Mucosa of descending colon (tissue), 3 donors: ENCODE results near the gene HS3ST3B1. TPM values are rescaled to one million over a fixed set of nuclear protein-coding genes. Genes with fewer than 3 reads are reported as not detected.
A peak's percentile ranks its signal among the peaks of the same experiment; 100 is the strongest.

Experiments
- ATAC-seq: fragments of 200-7000 bp; cut with Tn5 transposase; one replicate; pipeline ENCODE4 v1.9.1; 2020; ENCODE audit warnings: mild to moderate bottlenecking, moderate library complexity
- DNase-seq, 3 donors: peaks; one replicate each; pipeline ENCODE4 v3.0.0-alpha.2; 2020
- H3K36me3 ChIP-seq: fragments of 200-600 bp; one replicate; pipeline ENCODE4 v1.8.0; 2021; ENCODE audit warnings: low read depth, mild to moderate bottlenecking
- H3K4me1 ChIP-seq: fragments of 200-600 bp; one replicate; pipeline ENCODE4 v1.8.0; 2021; ENCODE audit warnings: low read depth, mild to moderate bottlenecking
- H3K4me3 ChIP-seq: fragments of 200-600 bp; one replicate; pipeline ENCODE4 v1.8.0; 2021; ENCODE audit warnings: mild to moderate bottlenecking
- H3K9me3 ChIP-seq: fragments of 200-600 bp; one replicate; pipeline ENCODE4 v1.8.0; 2021; ENCODE audit warnings: mild to moderate bottlenecking
- intact Hi-C, 2 donors: fragments of 100-400 bp; cut with DNase I in 1 of 2; cut with micrococcal nuclease in 1 of 2; formaldehyde crosslinking; loops; one replicate each; pipeline versions ENCODE4 v1.11.0 to v1.11.1; 2022; cut with DNase I, micrococcal nuclease
- long read RNA-seq, 2 donors: library from polyadenylated mRNA; unstranded; transcript quantifications; one replicate each; pipeline ENCODE4 v2.0.0, GENCODE V29; 2019 to 2021
- total RNA-seq, 3 donors: library from RNA; stranded (reverse); fragmentation: NEBNext Ultra II Directional in 2 of 3; extraction: Animal tissue kit (Norgen Biotek cat#: 25700) in 2 of 3; gene quantifications; one replicate each; pipeline versions ENCODE4 v1.2.1 to v1.2.4, GENCODE V29; 2021 to 2023
- TF ChIP-seq, protein P1 (sequence below): fragments of 200-600 bp; IDR thresholded peaks from one replicate; pipeline ENCODE4 v1.8.0; 2022; ENCODE audit warnings: antibody characterized with exemption, mild to moderate bottlenecking
- donor health status: DM: no; HTN: no; CAD: no; lungs with moderate emphysema.
- donor health status: DM: no; HTN: no; CAD: no.
- donor health status: DM: no; HTN: yes; CAD: no.

The HS3ST3B1 gene
- 1 to 10 TPM; 1.4 to 1.6 (median 1.5) TPM for total RNA-seq
- long read RNA-seq, donor 1, partial matches to known transcripts: 0 of 2 reads
- long read RNA-seq, donor 1, other reads (novel, unspliced or antisense): 1 of 2 reads
- long read RNA-seq, donor 2, partial matches to known transcripts: 0 of 1 reads
- long read RNA-seq, donor 2, other reads (novel, unspliced or antisense): 1 of 1 reads

DNA sequence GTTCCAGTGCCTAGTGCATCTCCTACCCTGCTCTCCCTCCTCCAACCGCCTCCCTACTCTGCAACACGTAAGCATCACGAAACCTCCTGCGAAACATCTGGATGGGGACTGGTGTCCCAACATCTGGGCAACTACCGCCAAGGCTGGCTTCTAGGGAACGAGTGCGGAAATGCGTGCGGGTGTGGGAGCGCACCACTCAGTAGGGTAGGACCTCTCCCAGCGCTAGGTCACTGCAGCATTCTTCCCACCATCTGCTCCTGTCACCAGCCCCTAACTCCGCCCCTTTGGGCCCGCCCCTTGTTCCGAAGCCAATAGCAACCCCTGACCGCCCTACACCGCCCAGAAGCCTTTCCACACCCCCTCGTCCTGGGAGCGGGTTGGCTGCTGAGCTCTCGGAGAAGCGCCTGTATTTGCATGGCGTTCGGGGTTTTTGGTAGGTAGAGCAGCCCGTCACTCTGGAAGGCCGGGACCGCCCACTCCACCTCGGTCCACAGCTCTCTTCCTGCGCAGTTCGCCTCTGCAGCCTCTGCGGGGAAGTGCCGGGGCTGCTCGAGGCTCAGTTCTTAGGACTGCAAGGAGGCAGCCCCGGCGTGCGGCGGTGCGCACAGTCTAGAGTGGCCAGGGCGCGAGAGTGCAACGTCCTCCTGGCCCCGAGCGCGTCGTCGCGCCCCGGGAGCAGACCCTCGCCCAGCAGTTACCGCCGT lies at the start of gene HS3ST3B1:
Gene HS3ST3B1 (plus strand): TSS at position 507 of the 704 bp plus-strand sequence. CDS start 438 bp downstream, outside the sequence.
- intact Hi-C loops: loop anchor here (5.0 to 10.0 kb wide), 2 partner anchors 703 to 966 kb away; no protein-coding TSS in a partner anchor
- Histone ChIP-seq H3K4me1 (peaks cover 52% of the 10 kb centered on the region), H3K9me3 (no peaks in the 10 kb centered on the region), H3K36me3 (no peaks in the 10 kb centered on the region), H3K4me3 (peak within 1 kb of the TSS; percentile 30)
- ATAC-seq (peak; percentile 88), DNase-seq (peak; percentile 98 to 99 (median 98))
- TF ChIP-seq, protein P1, sequence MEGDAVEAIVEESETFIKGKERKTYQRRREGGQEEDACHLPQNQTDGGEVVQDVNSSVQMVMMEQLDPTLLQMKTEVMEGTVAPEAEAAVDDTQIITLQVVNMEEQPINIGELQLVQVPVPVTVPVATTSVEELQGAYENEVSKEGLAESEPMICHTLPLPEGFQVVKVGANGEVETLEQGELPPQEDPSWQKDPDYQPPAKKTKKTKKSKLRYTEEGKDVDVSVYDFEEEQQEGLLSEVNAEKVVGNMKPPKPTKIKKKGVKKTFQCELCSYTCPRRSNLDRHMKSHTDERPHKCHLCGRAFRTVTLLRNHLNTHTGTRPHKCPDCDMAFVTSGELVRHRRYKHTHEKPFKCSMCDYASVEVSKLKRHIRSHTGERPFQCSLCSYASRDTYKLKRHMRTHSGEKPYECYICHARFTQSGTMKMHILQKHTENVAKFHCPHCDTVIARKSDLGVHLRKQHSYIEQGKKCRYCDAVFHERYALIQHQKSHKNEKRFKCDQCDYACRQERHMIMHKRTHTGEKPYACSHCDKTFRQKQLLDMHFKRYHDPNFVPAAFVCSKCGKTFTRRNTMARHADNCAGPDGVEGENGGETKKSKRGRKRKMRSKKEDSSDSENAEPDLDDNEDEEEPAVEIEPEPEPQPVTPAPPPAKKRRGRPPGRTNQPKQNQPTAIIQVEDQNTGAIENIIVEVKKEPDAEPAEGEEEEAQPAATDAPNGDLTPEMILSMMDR: no peak

GRCh38 chr17:14261406-14261805 lies 39.5 kb upstream of the HS3ST3B1 start:
- ATAC-seq (no peak), DNase-seq (no peak)
- no peaks in the 10 kb centered on the region for H3K9me3 ChIP-seq
- H3K4me1 ChIP-seq: no peaks in the 10 kb centered on the region
- H3K4me3 ChIP-seq: no peak overlapping the region
- intact Hi-C loops: no loop called here
- TF ChIP-seq, protein P1: no peak
- no peaks in the 10 kb centered on the region for H3K36me3 ChIP-seq

DNA sequence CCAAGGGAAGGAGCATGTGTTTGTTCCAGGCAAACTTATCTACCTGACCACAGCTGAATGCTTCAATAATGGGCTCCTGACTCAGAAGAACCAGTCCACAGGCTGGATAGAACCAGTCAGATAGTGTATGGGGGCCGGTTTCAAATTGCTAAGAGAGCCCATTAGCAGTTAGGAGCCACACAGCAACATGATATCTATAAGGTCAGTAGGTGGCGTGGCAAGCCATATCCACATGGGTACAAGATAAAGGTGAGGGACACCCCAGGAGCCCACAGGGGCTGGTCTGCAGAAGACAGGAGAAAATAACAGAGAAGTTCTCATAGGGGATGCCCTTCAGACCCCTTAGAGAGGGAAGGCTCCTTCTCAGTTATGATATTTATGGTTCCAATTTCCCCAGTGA lies 32.6 kb upstream of the HS3ST3B1 start:
- TF ChIP-seq, protein P1: no peak
- intact Hi-C loops: no loop called here
- no peak for ATAC-seq

GRCh38 chr17:14269473-14269872 lies 31.4 kb upstream of the HS3ST3B1 start:
- Histone ChIP-seq H3K4me3 (no peak overlapping the region), H3K9me3 (no peaks in the 10 kb centered on the region), H3K4me1 (no peaks in the 10 kb centered on the region), H3K36me3 (no peaks in the 10 kb centered on the region)
- TF ChIP-seq, protein P1: no peak
- ATAC-seq (no peak), DNase-seq (no peak)
- intact Hi-C loops: no loop called here

More for the DNA sequence above, 32.6 kb upstream of the HS3ST3B1 start:
- Histone ChIP-seq H3K4me3 (no peak overlapping the region), H3K36me3 (no peaks in the 10 kb centered on the region), H3K4me1 (no peaks in the 10 kb centered on the region), H3K9me3 (no peaks in the 10 kb centered on the region)
- DNase-seq: no peak

GRCh38 chr17:14270508-14270907 lies 30.4 kb upstream of the HS3ST3B1 start:
- Histone ChIP-seq H3K36me3 (no peaks in the 10 kb centered on the region), H3K9me3 (no peaks in the 10 kb centered on the region), H3K4me3 (no peak overlapping the region), H3K4me1 (no peaks in the 10 kb centered on the region)
- DNase-seq: no peak
- TF ChIP-seq, protein P1: no peak
- ATAC-seq: no peak
- intact Hi-C loops: no loop called here
